A549 (cell line): ENCODE measurements around the gene GRID2IP.

ENCODE experiments used
- CHD4 ChIP-seq: fragments of 200-600 bp; sonication (generic); IDR thresholded peaks from 2 replicates; pipeline ENCODE4 v1.6.1; 2016; ENCODE audit warnings: antibody characterized with exemption, mild to moderate bottlenecking, borderline replicate concordance
- CTCF ChIP-seq: fragments of >200 bp; sonication (Bioruptor Twin); formaldehyde crosslinking; IDR thresholded peaks from 3 replicates; pipeline ENCODE4 v1.5.1; 2016
- EP300 ChIP-seq, 2 experiments: fragments of >200 bp; sonication (Bioruptor Twin); formaldehyde crosslinking; IDR thresholded peaks; 2 replicates in 1 of 2; 3 replicates in 1 of 2; pipeline ENCODE4 v1.6.1; 2016 to 2017
- HOXA7 ChIP-seq: fragments of 250-450 bp; sonication (Bioruptor Pico); IDR thresholded peaks from 2 replicates; pipeline ENCODE4 v1.5.0; 2020; ENCODE audit warnings: mild to moderate bottlenecking, moderate library complexity
- POLR2A ChIP-seq: IDR thresholded peaks from 2 replicates; pipeline ENCODE4 v1.6.1; 2012; ENCODE audit warnings: mild to moderate bottlenecking, low read length
- RAD21 ChIP-seq, 2 experiments: fragments of >200 bp in 1 of 2; sonication (Bioruptor Twin) in 1 of 2; formaldehyde crosslinking in 1 of 2; IDR thresholded peaks in 1 of 2; conservative IDR thresholded peaks in 1 of 2; 2 replicates in 1 of 2; 3 replicates in 1 of 2; pipeline ENCODE4 v1.6.1; 2012 to 2018; ENCODE audit warnings: inconsistent platforms in 1 of 2
- RFX5 ChIP-seq: fragments of 450-650 bp; IDR thresholded peaks from 2 replicates; pipeline ENCODE4 v1.7.1; 2014; ENCODE audit warnings: antibody characterized with exemption, mild to moderate bottlenecking, moderate library complexity
- USF2 ChIP-seq: fragments of 450-650 bp; IDR thresholded peaks from 2 replicates; pipeline ENCODE4 v1.6.1; 2014; ENCODE audit warnings: antibody characterized with exemption
- ZFP36 ChIP-seq: fragments of 450-650 bp; IDR thresholded peaks from 2 replicates; pipeline ENCODE4 v1.6.1; 2014; ENCODE audit warnings: borderline replicate concordance; ENCODE audit not compliant: partially characterized antibody

GRCh38 chr7:6508539-6508938 is 42.7 kb downstream of the GRID2IP start:
- TF ChIP-seq CTCF (no peak), POLR2A (no peak), RFX5 (no peak), EP300 (IDR thresholded peaks at IDR 0.05) (no peak), HOXA7 (no peak), CHD4 (no peak), RAD21 (conservative IDR thresholded peaks at IDR 0.05 in 1 of 2, IDR thresholded peaks at IDR 0.05 in 1 of 2) (no peak), USF2 (no peak), ZFP36 (no peak)
